ENCODE data around the gene CD8B. TPM values are rescaled to one million over a fixed set of nuclear protein-coding genes. Genes with fewer than 3 reads are reported as not detected.

CD8B gene
- total RNA-seq, 1 experiment from 2014 or later = 0.47 TPM

- Histone ChIP-seq H3K27me3 (ENCODE audit: insufficient read depth, low read length) (no peaks in the 10 kb centered on the region), H4K20me1 (ENCODE audit: insufficient read depth) (no peaks in the 10 kb centered on the region), H3K9me2 (ENCODE audit: insufficient read depth) (no peaks in the 10 kb centered on the region), H2AFZ (ENCODE audit: low read depth, low read length, poor library complexity, severe bottlenecking) (no peak overlapping the region), H3K4me1 (ENCODE audit: control insufficient read depth in 1 of 2, insufficient read depth in 2 of 2, low read length in 2 of 2) (no peaks in the 10 kb centered on the region), H3K9ac (ENCODE audit: low read length) (no peak overlapping the region), H3K27ac (ENCODE audit: low read depth, low read length) (no peak overlapping the region), H3K9me3 (ENCODE audit: control insufficient read depth in 1 of 2, insufficient read depth in 1 of 2, low read depth in 1 of 2, low read length in 2 of 2) (no peaks in the 10 kb centered on the region), H3K4me3 (replicated peaks in 1 of 2; ENCODE audit: low read depth in 1 of 2, low read length in 2 of 2) (no peak overlapping the region), H3K79me2 (ENCODE audit: insufficient read depth, low read length) (no peaks in the 10 kb centered on the region), H3K36me3 (ENCODE audit: control insufficient read depth in 1 of 2, insufficient read depth in 2 of 2, low read length in 2 of 2) (no peaks in the 10 kb centered on the region), H3K4me2 (ENCODE audit: low read length) (no peak overlapping the region)
- BruUV-seq (replicated peaks) = no TSS peak
- ATAC-seq (no peak), DNase-seq (ENCODE audit: low read depth, low spot score) (no peak)
- TF ChIP-seq JUND (IDR thresholded peaks at IDR 0.05) = no peak
- TF ChIP-seq CTCF (IDR thresholded peaks at IDR 0.05 in 2 of 3, conservative IDR thresholded peaks at IDR 0.05 in 1 of 3; ENCODE audit: borderline replicate concordance in 1 of 3, insufficient read depth in 1 of 3, low read depth in 2 of 3, low read length in 2 of 3) = no peak
- TF ChIP-seq ELF1 (IDR thresholded peaks at IDR 0.05; ENCODE audit: borderline replicate concordance, low read depth) = no peak
- TF ChIP-seq SRF (IDR thresholded peaks at IDR 0.05; ENCODE audit: low read depth) = no peak
- TF ChIP-seq POLR2AphosphoS5 (IDR thresholded peaks at IDR 0.05; ENCODE audit: low read depth, low read length) = no peak
- TF ChIP-seq MAX (IDR thresholded peaks at IDR 0.05) = no peak
- TF ChIP-seq CEBPB (IDR thresholded peaks at IDR 0.05; ENCODE audit: low read depth) = no peak
- no peak for TF ChIP-seq YY1 (IDR thresholded peaks at IDR 0.05; ENCODE audit: extremely low read depth, insufficient replicate concordance, low read depth, low read length)
- CTCF ChIA-PET = no interaction called here
- RAD21 ChIA-PET (ENCODE audit: low non-redundant PET in 1 of 2, low total read pairs in 2 of 2, uncharacterized antibody in 2 of 2, unreplicated experiment in 2 of 2) = no interaction called here
- POLR2A ChIA-PET = no interaction called here
- intact Hi-C loops (cut with micrococcal nuclease) = no loop called here
Observed at GRCh38 chr2:86825036-86825692, 36.5 kb downstream of the CD8B start.
